ENCODE data around the gene ADAM12.
A peak's percentile ranks its signal among the peaks of the same experiment; 100 is the strongest.

Gene ADAM12

GRCh38 chr10:126212738-126213137 lies 175.5 kb downstream of the ADAM12 start:
- no peak for DNase-seq (ENCODE audit: low spot score)

DNA sequence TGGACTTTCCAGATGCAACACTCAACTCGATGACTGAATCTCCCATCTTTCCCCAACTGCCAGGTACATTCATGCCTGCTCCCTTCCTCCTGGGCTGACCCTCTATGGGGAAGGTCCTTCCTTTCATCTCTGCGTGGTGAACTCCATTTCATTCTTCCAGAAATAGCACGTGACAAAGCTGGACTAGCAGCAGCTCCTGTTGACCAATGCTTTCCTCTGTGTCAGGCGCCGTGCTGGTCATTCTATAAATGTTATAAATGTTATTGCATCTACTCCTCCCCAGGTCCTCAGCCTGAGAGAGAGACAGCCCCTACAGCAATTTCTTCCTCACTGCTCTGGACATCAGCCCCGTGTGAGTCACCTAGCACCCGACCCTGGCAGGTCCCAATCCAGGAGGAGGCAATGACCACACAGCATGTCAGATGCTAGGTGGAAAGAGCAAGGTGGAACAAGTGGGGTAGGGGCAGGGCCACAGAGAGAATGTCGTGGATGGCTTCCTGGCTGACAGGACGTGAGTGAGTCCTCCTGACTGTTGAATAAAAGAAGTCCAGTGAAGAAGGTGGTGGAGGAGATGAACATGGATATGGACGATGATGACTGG lies 178.1 kb downstream of the ADAM12 start:
- no peak for DNase-seq (ENCODE audit: low spot score)

DNA sequence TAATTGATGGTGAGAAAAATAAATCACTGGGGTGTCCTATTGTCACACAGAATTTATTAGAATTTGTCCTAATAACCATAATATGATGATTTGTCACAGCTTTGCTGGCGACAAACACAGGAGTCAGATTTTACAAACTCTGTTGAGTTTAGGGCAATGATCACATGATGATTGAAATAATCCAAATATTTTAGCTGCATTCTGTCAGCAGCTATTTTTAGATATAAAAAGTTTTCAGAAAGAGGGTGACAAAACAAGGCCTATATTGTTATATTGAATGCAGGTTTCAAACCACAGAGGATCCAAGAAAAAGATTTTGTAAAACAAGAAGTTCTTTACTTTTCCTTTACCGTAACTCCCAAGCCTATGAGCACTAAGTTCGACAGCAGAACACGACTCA lies 178.8 kb downstream of the ADAM12 start:
- no peak for DNase-seq (ENCODE audit: low spot score)

DNA sequence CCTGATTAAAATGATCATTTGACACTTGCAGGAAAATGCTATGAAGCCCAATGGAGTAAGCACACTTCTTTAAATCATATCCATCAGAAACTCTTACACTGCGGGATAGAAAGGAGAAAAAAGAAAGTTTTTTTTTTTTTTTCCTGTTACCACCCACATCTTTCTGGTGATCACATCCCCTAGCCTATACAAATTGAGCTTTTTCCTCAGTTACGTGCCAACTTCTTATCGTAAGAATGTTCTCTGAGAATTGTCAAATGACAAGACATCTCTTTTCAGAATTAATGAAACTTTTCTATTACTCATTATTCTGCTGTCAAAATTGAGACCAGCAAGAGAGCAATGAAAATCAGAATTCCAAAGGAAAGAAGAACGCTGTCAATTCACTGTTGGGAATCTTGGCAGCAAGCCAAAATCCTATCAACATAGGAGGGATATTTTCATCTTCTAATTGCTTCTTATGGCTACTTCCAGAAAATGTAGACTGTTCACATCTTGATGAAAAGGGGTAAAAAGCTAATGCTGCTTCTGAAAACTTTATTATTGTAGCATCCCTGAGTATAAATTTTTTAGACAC lies 179.5 kb downstream of the ADAM12 start:
- DNase-seq (ENCODE audit: low spot score) = no peak

GRCh38 chr10:126207851-126208250 lies 180.4 kb downstream of the ADAM12 start:
- no peak for DNase-seq (ENCODE audit: low spot score)

- DNase-seq (ENCODE audit: low spot score) = no peak
Measured at GRCh38 chr10:126207313-126207771, 180.9 kb downstream of the ADAM12 start.

- no peak for DNase-seq (ENCODE audit: low spot score)
Measured at GRCh38 chr10:126205486-126206205, 182.6 kb downstream of the ADAM12 start.

GRCh38 chr10:126204320-126204719 lies 184.0 kb downstream of the ADAM12 start:
- peak; percentile 22 for DNase-seq (ENCODE audit: low spot score)

DNA sequence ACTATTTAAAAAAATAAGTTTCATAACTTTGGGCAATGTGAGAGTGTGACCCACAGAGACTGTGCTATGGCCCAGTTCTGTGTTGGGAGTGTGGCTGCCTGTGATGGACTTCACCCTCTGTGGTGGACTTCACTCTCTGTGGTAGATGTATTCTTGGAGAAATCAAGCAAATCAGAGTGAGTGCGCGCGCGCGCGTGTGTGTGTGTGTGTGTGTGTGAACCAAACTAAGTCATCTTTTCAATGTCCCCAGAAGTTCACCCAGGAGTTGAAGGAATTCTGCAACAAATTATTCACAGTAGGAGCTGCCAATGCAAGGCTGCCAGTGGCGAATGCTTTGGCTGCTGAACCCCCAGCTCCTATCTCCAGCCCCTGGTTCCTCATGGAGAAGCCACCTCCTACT lies 184.5 kb downstream of the ADAM12 start:
- DNase-seq (ENCODE audit: low spot score) = no peak

GRCh38 chr10:126201603-126202002 lies 186.7 kb downstream of the ADAM12 start:
- DNase-seq (ENCODE audit: low spot score) = no peak

DNA sequence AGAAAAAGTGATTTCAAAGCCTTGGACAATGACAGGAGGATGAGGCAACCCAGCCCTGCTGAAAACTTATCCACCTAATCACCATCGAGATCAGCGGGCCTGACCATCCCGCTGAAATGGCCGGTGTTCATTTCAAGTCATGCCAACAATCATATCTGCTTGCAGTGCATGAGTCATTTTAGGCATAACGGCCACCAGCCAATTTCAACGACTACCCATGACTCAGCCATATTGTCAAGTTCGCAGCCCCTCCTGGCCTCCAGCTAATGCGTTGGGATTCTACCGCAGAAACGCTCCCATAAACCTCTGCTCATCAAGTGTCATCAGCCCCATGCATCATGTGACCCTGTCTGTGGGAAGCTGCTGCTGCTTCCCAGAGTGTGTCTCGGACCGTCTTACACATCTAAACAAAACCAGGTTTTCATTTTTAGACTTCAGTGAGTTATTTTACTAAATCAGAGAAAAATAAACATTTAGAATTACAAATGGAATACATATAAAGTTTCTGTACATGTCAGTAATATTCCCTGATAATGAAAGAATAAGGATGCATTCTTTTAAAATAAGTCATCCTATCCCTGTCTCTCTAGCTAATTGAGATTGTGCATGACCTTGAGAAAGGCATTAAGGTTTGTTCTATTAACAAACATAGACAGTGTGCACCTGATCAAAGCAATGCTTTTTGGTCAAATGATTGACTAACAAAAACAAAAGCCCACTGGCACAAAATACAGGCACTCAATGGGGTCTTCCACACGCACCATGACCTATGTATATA lies 188.9 kb downstream of the ADAM12 start:
- peak; percentile 15 for DNase-seq (ENCODE audit: low spot score)

DNA sequence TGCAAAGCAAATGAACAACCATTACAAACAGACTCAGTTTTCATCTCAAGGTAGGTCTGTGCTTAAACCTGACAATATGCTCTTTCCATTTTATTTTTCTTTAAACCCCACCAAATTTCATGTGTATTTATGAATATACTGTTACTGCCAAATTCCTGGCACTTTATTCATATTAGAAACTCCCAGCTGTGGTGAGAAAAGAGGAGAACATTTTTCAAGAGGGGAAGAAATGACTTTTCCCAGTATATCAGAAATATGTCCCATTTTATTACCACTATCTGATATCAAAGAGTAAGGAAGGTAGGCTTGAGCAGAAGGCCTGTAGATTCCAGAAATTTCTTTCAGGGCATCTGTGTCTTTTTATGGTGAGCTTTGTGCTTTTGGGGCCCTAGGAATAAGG lies 189.6 kb downstream of the ADAM12 start:
- no peak for DNase-seq (ENCODE audit: low spot score)

DNA sequence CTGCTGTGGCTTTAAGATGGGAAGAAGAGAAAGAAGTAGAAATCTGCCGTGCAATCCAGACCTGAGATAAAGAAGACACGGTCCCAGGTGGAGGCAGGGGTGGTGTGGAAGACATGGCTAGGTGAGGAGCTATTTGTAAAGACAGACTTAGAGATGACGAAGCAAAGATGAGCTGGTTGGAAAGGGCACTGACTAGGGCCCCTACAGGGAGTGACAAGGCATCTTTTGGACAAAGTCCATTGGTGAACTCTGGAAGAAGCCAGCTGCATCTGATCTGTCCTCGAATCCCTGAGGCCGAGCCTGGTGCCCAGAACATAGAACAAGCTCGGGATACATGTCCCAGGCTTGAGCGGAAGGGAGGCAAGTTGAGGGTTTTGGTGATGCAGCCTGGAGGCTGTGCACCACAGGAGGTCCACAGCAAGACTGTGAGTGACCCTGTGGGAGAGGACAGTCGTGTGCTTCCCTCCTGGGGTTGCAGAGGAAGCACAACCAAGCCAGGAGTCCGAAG lies 191.2 kb downstream of the ADAM12 start:
- DNase-seq (ENCODE audit: low spot score) = no peak

DNA sequence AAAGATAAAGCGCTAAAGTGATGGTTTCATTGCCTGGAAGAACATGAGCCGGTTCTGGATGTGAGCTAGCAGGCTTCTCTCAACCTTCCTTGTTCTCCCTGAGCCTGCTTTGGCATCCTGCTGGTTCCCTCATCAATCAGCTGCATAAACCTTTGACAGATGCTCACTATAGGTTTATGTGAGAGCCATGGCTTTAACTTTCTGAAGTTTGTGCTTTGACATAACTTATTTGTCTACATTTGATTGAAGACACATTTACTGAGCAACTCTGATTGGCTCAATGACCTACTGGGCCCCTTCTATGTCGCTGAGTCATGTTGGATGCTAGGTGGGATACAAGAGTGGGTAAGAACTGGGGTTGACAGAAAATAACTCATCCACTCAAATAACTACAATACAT lies 192.0 kb downstream of the ADAM12 start:
- DNase-seq (ENCODE audit: low spot score) = no peak

GRCh38 chr10:126191192-126191591 lies 197.1 kb downstream of the ADAM12 start:
- no peak for DNase-seq (ENCODE audit: low spot score)

DNA sequence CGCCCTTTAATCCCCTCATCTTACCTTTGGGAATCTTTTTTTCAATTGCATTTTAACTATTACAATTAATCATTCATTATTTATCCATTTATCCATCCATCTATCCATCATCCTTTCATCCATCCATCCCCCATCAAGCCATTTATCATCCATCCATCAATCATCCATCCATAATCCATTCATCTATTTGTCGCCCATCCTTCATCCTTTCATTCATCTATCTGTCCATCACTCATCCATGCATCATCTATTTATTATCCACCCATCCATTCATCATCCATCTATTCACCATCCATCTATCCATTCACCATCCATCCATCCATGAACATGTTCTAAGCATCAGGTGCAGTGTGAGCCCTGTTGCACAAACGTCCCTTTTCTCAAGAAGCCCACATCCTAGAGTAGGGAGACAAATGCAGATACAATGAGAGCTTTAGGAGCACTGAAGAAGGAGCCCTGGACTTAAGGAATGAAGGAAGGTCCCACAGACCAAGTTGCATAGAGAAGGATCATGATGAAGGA lies 199.5 kb downstream of the ADAM12 start:
- DNase-seq (ENCODE audit: low spot score) = no peak

DNA sequence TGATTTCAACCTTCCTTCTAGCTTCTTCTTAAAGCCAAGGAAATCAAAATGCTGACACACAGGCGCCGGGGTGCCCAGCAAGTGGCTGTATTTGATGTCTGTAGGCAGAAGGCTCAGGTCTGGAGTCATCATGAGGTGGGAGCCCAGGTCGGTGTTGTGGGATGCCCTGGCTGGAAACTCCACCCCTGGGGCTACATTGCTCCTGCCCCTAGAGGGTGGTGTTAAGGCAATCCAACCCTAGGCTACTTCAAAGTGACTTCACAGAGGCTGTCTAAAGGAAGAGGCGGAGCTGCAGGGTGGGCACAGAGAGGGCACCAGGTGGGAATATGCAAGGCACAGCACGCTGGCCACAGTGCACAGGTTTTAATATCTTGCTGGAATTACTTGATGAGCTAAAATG lies 200.9 kb downstream of the ADAM12 start:
- DNase-seq (ENCODE audit: low spot score) = no peak

GRCh38 chr10:126186766-126187165 lies 201.5 kb downstream of the ADAM12 start:
- DNase-seq (ENCODE audit: low spot score) = peak; percentile 13

- DNase-seq (ENCODE audit: low spot score) = no peak
Measured at GRCh38 chr10:126185676-126186447, 202.4 kb downstream of the ADAM12 start.

DNA sequence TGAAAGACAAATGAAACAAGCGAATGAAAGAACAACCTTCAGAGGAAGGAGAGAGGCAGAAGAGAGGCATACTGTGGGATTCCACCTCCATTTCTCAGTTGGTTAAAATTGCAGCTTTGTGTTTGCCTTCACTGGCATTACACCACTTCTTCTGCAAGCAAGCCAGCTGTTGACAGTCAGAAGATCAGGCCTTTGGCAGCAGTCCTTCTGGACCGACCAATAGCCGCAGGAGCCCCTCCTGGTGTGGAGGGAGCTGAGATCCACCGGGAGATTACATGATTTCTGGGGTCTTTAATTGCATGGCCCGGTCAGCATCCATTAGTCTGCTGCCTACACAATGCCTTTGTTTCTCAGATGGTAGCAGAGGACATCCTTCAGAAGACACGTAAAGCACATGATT lies 206.7 kb downstream of the ADAM12 start:
- no peak for DNase-seq (ENCODE audit: low spot score)

DNA sequence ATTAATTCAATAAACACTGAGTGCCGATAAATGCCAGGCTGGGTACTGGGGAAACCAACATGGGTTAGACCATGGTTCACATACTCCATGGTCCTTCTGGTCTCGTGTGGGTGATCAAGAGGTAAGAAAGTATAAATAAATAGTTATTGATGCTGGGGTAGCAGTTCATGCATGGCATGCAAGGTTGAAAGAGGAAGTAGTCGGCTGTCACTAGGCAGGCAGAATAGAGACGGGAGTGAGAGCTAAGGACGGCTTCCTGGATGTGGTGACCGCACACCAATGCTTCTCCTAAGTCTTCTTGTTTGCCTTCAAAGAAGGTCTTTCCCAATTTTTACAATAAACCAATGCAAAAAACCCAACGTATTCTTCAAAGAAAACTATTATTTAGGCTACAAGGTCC lies 208.6 kb downstream of the ADAM12 start:
- DNase-seq (ENCODE audit: low spot score) = no peak
